ENCODE results near the gene PODN. TPM values are rescaled to one million over a fixed set of nuclear protein-coding genes. Genes with fewer than 3 reads are reported as not detected.

Gene PODN
- total RNA-seq, 1 experiment from 2014 or later: 0.17 TPM

GRCh38 chr1:53127546-53127945, 65.5 kb downstream of the PODN start:
- no peaks in the 10 kb centered on the region for H3K36me3 Mint-ChIP-seq (ENCODE audit: insufficient read depth in 1 of 3, low read depth in 3 of 3)
- no peak overlapping the region; a peak in 1 of 7 replicates for H3K27ac Mint-ChIP-seq
- no CpG with 5 or more reads among the region's 5 CpGs for WGBS (ENCODE audit: extremely low coverage, insufficient read length, low lambda C conversion rate)

More at GRCh38 chr1:53127546-53127945, 65.5 kb downstream of the PODN start:
- no peak overlapping the region for H2BK15ac ChIP-seq (ENCODE audit: low read depth, low read length)
- no peak overlapping the region for H3K4me3 Mint-ChIP-seq
- H3K9me3 Mint-ChIP-seq: no peaks in the 10 kb centered on the region
- no peak overlapping the region for H4K5ac ChIP-seq (ENCODE audit: insufficient read length, low read depth, low read length)
- H3K14ac ChIP-seq (ENCODE audit: insufficient read depth, low read length): no peak overlapping the region
- no peak overlapping the region for H3T11ph ChIP-seq (ENCODE audit: low read length)
- H3K4me1 Mint-ChIP-seq: peaks cover 5 to 23% of the 10 kb centered on the region in 2 experiments
- no peak overlapping the region for H3K4me2 ChIP-seq (ENCODE audit: insufficient read depth, insufficient read length, low read length)
- no peak for DNase-seq
- H2BK12ac ChIP-seq (ENCODE audit: insufficient read length, low read depth, low read length): no peak overlapping the region
- H4K91ac ChIP-seq (ENCODE audit: insufficient read length, low read depth, low read length): no peak overlapping the region
- no peak overlapping the region for H3K18ac ChIP-seq (ENCODE audit: insufficient read length, low read depth, low read length)
- H3K27ac ChIP-seq (ENCODE audit: insufficient read length, low read depth, low read length): no peak overlapping the region
- no peak overlapping the region for H2AFZ ChIP-seq (ENCODE audit: low read length)
- no peak overlapping the region for H3K56ac ChIP-seq (ENCODE audit: insufficient read length, low read depth, low read length)
- no peaks in the 10 kb centered on the region for H3K79me1 ChIP-seq (ENCODE audit: insufficient read depth, low read depth, low read length, poor library complexity, severe bottlenecking)
- no peak overlapping the region for H2BK20ac ChIP-seq (ENCODE audit: low read depth, low read length, poor library complexity, severe bottlenecking)
- H3K9ac ChIP-seq (ENCODE audit: extremely low read depth, insufficient read length, low read length): no peak overlapping the region
- H3K23ac ChIP-seq (ENCODE audit: insufficient read length, low read depth, low read length): no peak overlapping the region
- no peak overlapping the region for H4K8ac ChIP-seq (replicated peaks; ENCODE audit: insufficient read length, low read depth, low read length)
- no peaks in the 10 kb centered on the region for H3K4me1 ChIP-seq (ENCODE audit: insufficient read depth, low read length)
- H2AK5ac ChIP-seq (ENCODE audit: insufficient read length, low read length): no peak overlapping the region
- peaks cover 15% of the 10 kb centered on the region for H3K27me3 Mint-ChIP-seq (ENCODE audit: low read depth)
- no peaks in the 10 kb centered on the region for H4K20me1 ChIP-seq (ENCODE audit: control insufficient read depth, insufficient read depth, insufficient read length)
- no peak overlapping the region for H2BK5ac ChIP-seq (ENCODE audit: insufficient read length, low read length)
- H3K23me2 ChIP-seq (ENCODE audit: insufficient read length, low read depth, low read length, poor library complexity, severe bottlenecking): no peaks in the 10 kb centered on the region
- H3K9me3 ChIP-seq (ENCODE audit: control insufficient read depth, low read depth, low read length): no peaks in the 10 kb centered on the region
- H3K79me2 ChIP-seq (ENCODE audit: insufficient read depth, low read length): no peaks in the 10 kb centered on the region
- H3K27me3 ChIP-seq (ENCODE audit: insufficient read depth, low read length): no peaks in the 10 kb centered on the region
- no peak for TF ChIP-seq CTCF (conservative IDR thresholded peaks at IDR 0.05)
- no peak overlapping the region for H2BK120ac ChIP-seq (ENCODE audit: low read depth, low read length, poor library complexity, severe bottlenecking)
- H3K4ac ChIP-seq (ENCODE audit: low read depth, low read length): no peak overlapping the region

Data from H9 (cell line).